NCI-H82 treated with DMSO at 0.1 percent for 48 hours (cell line): ENCODE results near the gene ASIC3.

Experiments
- DNase-seq: peaks from one replicate; lab custom pipeline; 2025; ENCODE audit not compliant: unreplicated experiment; lab: John Stamatoyannopoulos, UW

The ASIC3 gene

GRCh38 chr7:151056666-151057505 lies 8.6 kb downstream of the ASIC3 start:
- DNase-seq = no peak

GRCh38 chr7:151057506-151057988 lies 9.2 kb downstream of the ASIC3 start, which contains the start of gene CDK5:
Gene CDK5 (minus strand): TSS chr7:151057897. CDS start chr7:151057848, 49 bp downstream.
- peak; percentile 52 for DNase-seq

GRCh38 chr7:151057989-151058780 lies 9.9 kb downstream of the ASIC3 start:
- DNase-seq = peak; percentile 99

GRCh38 chr7:151058781-151059366 lies 10.5 kb downstream of the ASIC3 start:
- no peak for DNase-seq

- DNase-seq = peak; percentile 50
Observed at GRCh38 chr7:151059367-151060112, 11.2 kb downstream of the ASIC3 start, which contains the start of gene SLC4A2. Gene SLC4A2 (plus strand): TSS chr7:151059589. CDS start chr7:151061988, 2,399 bp downstream.

- no peak for DNase-seq
Observed at GRCh38 chr7:151060113-151060415, 11.7 kb downstream of the ASIC3 start.

GRCh38 chr7:151060416-151061212 lies 12.3 kb downstream of the ASIC3 start:
- DNase-seq = no peak

GRCh38 chr7:151061213-151062110 lies 13.1 kb downstream of the ASIC3 start:
- DNase-seq = no peak

- DNase-seq = no peak
Observed at GRCh38 chr7:151062111-151062398, 13.7 kb downstream of the ASIC3 start.

- peak; percentile 80 for DNase-seq
Observed at GRCh38 chr7:151062399-151063211, 14.3 kb downstream of the ASIC3 start.

- DNase-seq = no peak
Observed at GRCh38 chr7:151063212-151063561, 14.9 kb downstream of the ASIC3 start.

- no peak for DNase-seq
Observed at GRCh38 chr7:151064454-151064853, 16.1 kb downstream of the ASIC3 start.

- DNase-seq = no peak
Observed at GRCh38 chr7:151064993-151065392, 16.7 kb downstream of the ASIC3 start.

- no peak for DNase-seq
Observed at GRCh38 chr7:151065516-151065915, 17.2 kb downstream of the ASIC3 start.

GRCh38 chr7:151066273-151066974 lies 18.1 kb downstream of the ASIC3 start:
- DNase-seq = no peak

GRCh38 chr7:151068069-151068773 lies 19.9 kb downstream of the ASIC3 start:
- DNase-seq = no peak

- DNase-seq = no peak
Observed at GRCh38 chr7:151069841-151070573, 21.7 kb downstream of the ASIC3 start.
